Spleen (tissue), 7 donors: ENCODE measurements around the gene HNF1B.

Source experiments
- POLR2A ChIP-seq, 3 donors: fragments of 450-650 bp; IDR thresholded peaks; one replicate each; pipeline ENCODE4 v1.5.1; 2017; ENCODE audit warnings: antibody characterized with exemption in 3 of 3, mild to moderate bottlenecking in 1 of 3
- POLR2AphosphoS5 ChIP-seq, 3 donors: sonication (generic); formaldehyde crosslinking; IDR thresholded peaks; one replicate each; pipeline ENCODE4 v1.5.1; 2017; ENCODE audit warnings: antibody characterized with exemption in 3 of 3
- TF ChIP-seq, protein P1 (sequence below), 11 experiments: fragments of 200-600 bp in 7 of 11; fragments of 450-650 bp in 4 of 11; sonication (generic) in 4 of 11; IDR thresholded peaks in 8 of 11; conservative IDR thresholded peaks in 3 of 11; 1 replicate in 7 of 11; 2 replicates in 4 of 11; pipeline versions ENCODE4 v1.4.0 to v1.8.0; 2016 to 2021; ENCODE audit warnings: antibody characterized with exemption in 11 of 11, inconsistent platforms in 4 of 11, mild to moderate bottlenecking in 1 of 11
- donor health status: DM: no; HTN: no; CAD: no; lungs with moderate emphysema.
- donor health status: DM: no; HTN: no; CAD: no.
- donor health status: DM: no; HTN: no; CAD: no.

- TF ChIP-seq, protein P1, sequence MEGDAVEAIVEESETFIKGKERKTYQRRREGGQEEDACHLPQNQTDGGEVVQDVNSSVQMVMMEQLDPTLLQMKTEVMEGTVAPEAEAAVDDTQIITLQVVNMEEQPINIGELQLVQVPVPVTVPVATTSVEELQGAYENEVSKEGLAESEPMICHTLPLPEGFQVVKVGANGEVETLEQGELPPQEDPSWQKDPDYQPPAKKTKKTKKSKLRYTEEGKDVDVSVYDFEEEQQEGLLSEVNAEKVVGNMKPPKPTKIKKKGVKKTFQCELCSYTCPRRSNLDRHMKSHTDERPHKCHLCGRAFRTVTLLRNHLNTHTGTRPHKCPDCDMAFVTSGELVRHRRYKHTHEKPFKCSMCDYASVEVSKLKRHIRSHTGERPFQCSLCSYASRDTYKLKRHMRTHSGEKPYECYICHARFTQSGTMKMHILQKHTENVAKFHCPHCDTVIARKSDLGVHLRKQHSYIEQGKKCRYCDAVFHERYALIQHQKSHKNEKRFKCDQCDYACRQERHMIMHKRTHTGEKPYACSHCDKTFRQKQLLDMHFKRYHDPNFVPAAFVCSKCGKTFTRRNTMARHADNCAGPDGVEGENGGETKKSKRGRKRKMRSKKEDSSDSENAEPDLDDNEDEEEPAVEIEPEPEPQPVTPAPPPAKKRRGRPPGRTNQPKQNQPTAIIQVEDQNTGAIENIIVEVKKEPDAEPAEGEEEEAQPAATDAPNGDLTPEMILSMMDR (IDR thresholded peaks at IDR 0.05 in 8 of 11, conservative IDR thresholded peaks at IDR 0.05 in 3 of 11) = peak in 6 of 11 experiments; percentile 27 to 52 (median 33)
- peak; percentile 89 to 91 (median 89) for TF ChIP-seq POLR2AphosphoS5 (IDR thresholded peaks at IDR 0.05)
- TF ChIP-seq POLR2A (IDR thresholded peaks at IDR 0.05) = no peak
Observed at GRCh38 chr17:37643118-37643766, 101.6 kb downstream of the HNF1B start, which contains the start of gene DDX52.
